ENCODE measurements around the gene XRCC3.
A peak's percentile ranks its signal among the peaks of the same experiment; 100 is the strongest.

The XRCC3 gene

GRCh38 chr14:103737432-103738045, 22.3 kb upstream of the XRCC3 start:
- peaks cover 34% of the 10 kb centered on the region for H3K36me3 ChIP-seq
- DNase-seq = no peak
- no peaks in the 10 kb centered on the region for H3K9me3 ChIP-seq (ENCODE audit: severe bottlenecking)
- no peak for TF ChIP-seq CTCF (IDR thresholded peaks at IDR 0.05; ENCODE audit: low read depth, low read length)
- no peak overlapping the region for H3K27ac ChIP-seq
- H3K4me3 ChIP-seq (ENCODE audit: low read depth, low read length) = no peak overlapping the region
- H3K27me3 ChIP-seq (ENCODE audit: insufficient read depth, low read depth, severe bottlenecking) = no peaks in the 10 kb centered on the region

GRCh38 chr14:103736546-103737431, 21.5 kb upstream of the XRCC3 start:
- Histone ChIP-seq H3K36me3 (peaks cover 34% of the 10 kb centered on the region), H3K27ac (peak overlapping the region; percentile 11; the same call in 1 of the 2 replicates), H3K9me3 (ENCODE audit: severe bottlenecking) (no peaks in the 10 kb centered on the region), H3K4me3 (ENCODE audit: low read depth, low read length) (no peak overlapping the region), H3K27me3 (ENCODE audit: insufficient read depth, low read depth, severe bottlenecking) (no peaks in the 10 kb centered on the region)
- TF ChIP-seq CTCF (IDR thresholded peaks at IDR 0.05; ENCODE audit: low read depth, low read length) = no peak
- DNase-seq = no peak

GRCh38 chr14:103735815-103736545, 20.7 kb upstream of the XRCC3 start:
- Histone ChIP-seq H3K27me3 (ENCODE audit: insufficient read depth, low read depth, severe bottlenecking) (no peaks in the 10 kb centered on the region), H3K4me3 (ENCODE audit: low read depth, low read length) (no peak overlapping the region), H3K27ac (peak overlapping the region; percentile 11), H3K36me3 (peaks cover 34% of the 10 kb centered on the region), H3K9me3 (ENCODE audit: severe bottlenecking) (no peaks in the 10 kb centered on the region)
- no peak for TF ChIP-seq CTCF (IDR thresholded peaks at IDR 0.05; ENCODE audit: low read depth, low read length)
- DNase-seq = peak; percentile 67

GRCh38 chr14:103735439-103735814, 20.2 kb upstream of the XRCC3 start:
- Histone ChIP-seq H3K36me3 (peaks cover 40% of the 10 kb centered on the region), H3K4me3 (ENCODE audit: low read depth, low read length) (no peak overlapping the region), H3K27ac (peak overlapping the region; percentile 36; the same call in 1 of the 2 replicates), H3K27me3 (ENCODE audit: insufficient read depth, low read depth, severe bottlenecking) (no peaks in the 10 kb centered on the region), H3K9me3 (ENCODE audit: severe bottlenecking) (no peaks in the 10 kb centered on the region)
- DNase-seq = no peak
- no peak for TF ChIP-seq CTCF (IDR thresholded peaks at IDR 0.05; ENCODE audit: low read depth, low read length)

- TF ChIP-seq CTCF (IDR thresholded peaks at IDR 0.05; ENCODE audit: low read depth, low read length) = no peak
- no peaks in the 10 kb centered on the region for H3K9me3 ChIP-seq (ENCODE audit: severe bottlenecking)
- peaks cover 44% of the 10 kb centered on the region for H3K36me3 ChIP-seq
- no peaks in the 10 kb centered on the region for H3K27me3 ChIP-seq (ENCODE audit: insufficient read depth, low read depth, severe bottlenecking)
- H3K27ac ChIP-seq = peak overlapping the region; percentile 36
- DNase-seq = peak; percentile 41
- H3K4me3 ChIP-seq (ENCODE audit: low read depth, low read length) = no peak overlapping the region
These were observed 19.8 kb upstream of the XRCC3 start for GRCh38 chr14:103735022-103735421.
